GM18867 (cell line): ENCODE measurements around the gene NCDN.

Experiments used
- ATAC-seq: cut with Tn5 transposase; IDR thresholded peaks from one replicate; pipeline ENCODE4 v1.9.1; 2021; ENCODE audit warnings: mild to moderate bottlenecking, moderate library complexity; ENCODE audit not compliant: unreplicated experiment

NCDN gene

GRCh38 chr1:35589516-35590427, 32.2 kb downstream of the NCDN start:
- no peak for ATAC-seq

GRCh38 chr1:35590476-35591040, 33.0 kb downstream of the NCDN start:
- ATAC-seq = no peak

GRCh38 chr1:35591211-35591610, 33.6 kb downstream of the NCDN start:
- no peak for ATAC-seq

GRCh38 chr1:35592991-35593769, 35.6 kb downstream of the NCDN start:
- ATAC-seq = no peak

- no peak for ATAC-seq
Observed at GRCh38 chr1:35594005-35594760, 36.6 kb downstream of the NCDN start.

GRCh38 chr1:35595684-35596083, 38.1 kb downstream of the NCDN start:
- no peak for ATAC-seq

GRCh38 chr1:35597870-35598269, 40.3 kb downstream of the NCDN start:
- ATAC-seq = no peak

GRCh38 chr1:35598895-35599294, 41.3 kb downstream of the NCDN start:
- ATAC-seq = no peak

GRCh38 chr1:35599411-35599810, 41.8 kb downstream of the NCDN start:
- no peak for ATAC-seq

GRCh38 chr1:35600593-35600992, 43.0 kb downstream of the NCDN start:
- ATAC-seq = no peak

GRCh38 chr1:35603468-35603867, 45.9 kb downstream of the NCDN start:
- ATAC-seq = no peak

GRCh38 chr1:35603941-35604340, 46.3 kb downstream of the NCDN start:
- no peak for ATAC-seq

GRCh38 chr1:35605071-35605866, 47.7 kb downstream of the NCDN start:
- ATAC-seq = no peak

GRCh38 chr1:35605867-35606182, 48.2 kb downstream of the NCDN start:
- ATAC-seq = no peak

GRCh38 chr1:35611655-35612054, 54.1 kb downstream of the NCDN start:
- ATAC-seq = no peak

GRCh38 chr1:35615440-35615839, 57.8 kb downstream of the NCDN start:
- ATAC-seq = no peak
